ENCODE data around the gene RGS13.
A peak's percentile ranks its signal among the peaks of the same experiment; 100 is the strongest.

Gene RGS13, protein sequence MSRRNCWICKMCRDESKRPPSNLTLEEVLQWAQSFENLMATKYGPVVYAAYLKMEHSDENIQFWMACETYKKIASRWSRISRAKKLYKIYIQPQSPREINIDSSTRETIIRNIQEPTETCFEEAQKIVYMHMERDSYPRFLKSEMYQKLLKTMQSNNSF

DNA sequence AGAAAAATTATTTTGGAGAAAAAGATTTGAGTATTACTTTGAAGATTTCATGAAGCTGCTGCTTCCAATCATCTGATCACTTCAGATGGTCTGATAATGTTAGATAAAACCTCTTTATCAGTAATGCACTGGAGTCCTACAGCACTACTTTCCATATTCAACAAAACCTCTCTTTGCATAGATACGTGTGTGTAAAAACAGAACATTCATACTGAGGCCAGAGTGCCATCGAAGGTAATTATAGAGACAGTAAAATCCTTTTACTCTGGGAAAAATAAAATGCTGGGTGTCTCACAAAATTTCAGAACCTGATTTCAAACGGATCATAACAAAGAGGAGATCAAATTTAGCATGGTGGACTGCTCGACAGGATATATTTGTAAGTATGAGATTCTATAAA, at the start of gene RGS13:
RGS13 (plus strand) TSS at position 209 of the 400 bp plus-strand sequence. CDS start 8,188 bp downstream, outside the sequence.
- no peak for DNase-seq (ENCODE audit: extremely low read depth in 1 of 2, low read depth in 1 of 2)

DNA sequence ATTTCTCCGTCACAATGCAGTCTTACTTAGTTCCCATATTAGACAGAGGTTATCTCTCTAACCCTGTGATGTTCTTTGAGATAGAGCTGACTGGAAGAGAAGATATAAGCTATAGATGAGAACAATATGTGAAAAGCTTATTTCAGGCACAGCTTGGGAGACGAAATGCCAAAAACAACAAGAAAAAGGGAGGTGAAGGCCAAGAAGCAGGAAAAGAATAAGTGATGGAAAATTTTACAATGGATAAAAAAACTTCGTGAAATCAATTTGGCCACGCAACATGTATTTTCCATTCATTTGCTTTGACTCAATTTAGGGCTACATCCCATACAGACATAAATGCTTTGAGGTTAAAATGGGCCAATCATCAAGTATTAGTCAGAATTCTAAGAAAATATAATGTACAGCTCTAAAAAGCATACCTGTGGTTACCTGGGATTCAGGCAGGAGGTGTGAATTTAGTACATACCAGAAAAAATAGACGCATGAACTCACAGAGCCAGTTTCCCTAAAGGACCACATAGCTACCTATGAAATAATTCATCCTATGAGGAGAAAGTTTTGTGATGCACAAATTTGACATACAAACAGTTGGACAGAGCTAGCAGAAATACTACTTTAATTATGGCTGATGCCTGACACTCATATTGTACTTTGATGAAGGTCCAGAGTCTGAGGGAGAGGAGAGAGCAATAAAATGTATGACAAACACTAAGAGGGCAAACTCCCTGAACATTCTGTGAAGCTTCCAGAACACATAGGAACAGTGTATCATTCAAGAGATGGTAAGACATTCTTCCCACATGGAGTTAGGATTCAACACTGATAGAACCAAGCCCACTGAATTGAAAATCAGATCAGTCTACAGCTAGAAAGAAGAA, 48.3 kb upstream of the RGS13 start:
- no peak for DNase-seq (ENCODE audit: extremely low read depth in 1 of 2, low read depth in 1 of 2)

DNA sequence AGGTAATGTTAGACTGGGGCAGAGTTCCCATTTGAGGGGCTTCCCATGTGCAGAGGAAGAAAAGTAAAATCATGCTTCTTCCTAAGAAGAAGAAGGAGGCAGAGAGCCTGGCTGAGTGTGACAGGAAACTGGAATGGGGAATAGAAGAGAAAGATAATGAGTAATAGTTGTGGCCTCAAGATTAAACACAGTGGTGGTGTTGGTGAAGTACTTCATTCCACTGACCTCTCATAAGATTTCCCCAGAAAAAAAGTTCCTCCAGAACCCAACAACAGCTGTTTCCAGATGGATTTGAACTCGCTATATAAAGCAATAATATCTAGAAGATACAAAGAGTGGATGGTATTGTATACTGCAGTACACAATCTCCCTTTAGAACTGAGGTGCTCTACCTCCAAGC, 47.4 kb upstream of the RGS13 start:
- DNase-seq (ENCODE audit: extremely low read depth in 1 of 2, low read depth in 1 of 2): no peak

DNA sequence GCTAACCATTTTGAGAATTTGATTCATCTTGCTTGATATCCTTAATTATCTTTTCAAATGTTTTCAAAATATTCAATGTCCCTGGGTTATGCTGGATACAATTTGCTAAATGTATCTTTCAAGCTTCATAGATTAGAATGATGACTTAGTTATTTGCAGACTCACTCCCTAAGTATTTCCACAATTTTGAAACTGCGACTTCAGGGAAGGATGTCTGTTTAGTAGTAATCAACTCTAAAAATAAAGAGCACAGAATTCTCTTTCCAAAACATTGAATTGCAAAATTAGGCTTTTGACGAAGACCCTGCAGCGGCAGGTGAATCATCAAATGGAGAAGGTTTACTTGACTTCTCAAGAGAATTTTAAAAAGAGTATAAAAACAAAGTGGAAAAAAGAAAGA, 46.1 kb upstream of the RGS13 start:
- no peak for DNase-seq (ENCODE audit: extremely low read depth in 1 of 2, low read depth in 1 of 2)

DNA sequence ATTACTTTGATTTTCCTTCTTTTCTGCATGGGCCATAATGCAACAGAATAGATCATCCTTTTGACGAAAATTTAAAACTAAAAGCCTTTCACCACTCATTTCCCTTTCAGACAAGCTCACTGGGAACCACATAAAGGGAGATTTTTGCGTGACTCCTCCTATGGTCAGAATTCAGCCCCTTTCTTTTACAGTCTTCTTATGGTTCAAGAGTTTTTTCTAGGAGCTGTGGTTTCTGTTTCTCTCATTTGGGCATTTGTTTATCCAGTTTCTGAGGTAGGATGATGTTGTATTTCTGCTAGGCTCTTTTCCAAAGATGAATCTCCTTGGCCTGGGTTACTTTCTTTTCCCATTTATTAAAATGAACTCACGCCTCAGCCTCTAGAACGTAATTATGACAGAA, 43.4 kb upstream of the RGS13 start:
- DNase-seq (ENCODE audit: extremely low read depth in 1 of 2, low read depth in 1 of 2): no peak

DNA sequence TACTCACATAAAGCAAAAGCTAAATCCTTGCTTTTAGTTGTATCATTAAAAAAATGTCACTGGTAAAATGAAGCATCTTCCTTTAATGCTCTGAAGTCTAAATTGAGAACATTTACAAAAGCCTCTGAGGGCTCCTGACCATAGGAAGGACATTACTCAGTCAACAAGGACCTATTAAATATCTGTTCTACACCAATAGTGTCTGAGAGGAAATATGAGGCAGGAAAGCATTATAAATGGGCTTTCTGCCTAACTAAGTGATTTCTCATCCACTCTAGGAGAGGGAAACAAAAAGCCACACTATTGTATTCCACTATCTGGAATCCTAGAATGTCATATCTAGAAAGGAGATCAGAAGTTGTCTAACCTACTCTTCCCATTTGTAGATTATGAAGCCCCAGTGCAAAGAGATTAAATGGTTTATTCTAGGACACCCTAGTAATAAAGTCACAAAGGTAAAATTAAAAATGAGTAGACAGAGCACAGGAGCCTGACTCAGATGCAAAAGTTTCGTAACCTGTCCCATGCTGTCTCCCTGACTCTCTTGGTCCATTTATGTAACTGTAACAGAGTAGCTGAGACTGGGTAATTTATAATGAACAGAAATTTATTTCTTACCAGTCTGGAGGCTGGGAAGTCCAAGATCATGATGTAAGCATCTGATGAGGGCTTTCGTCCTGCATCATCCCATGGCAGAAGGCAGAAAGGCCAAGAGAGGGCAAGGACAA, 42.8 kb upstream of the RGS13 start:
- DNase-seq (ENCODE audit: extremely low read depth in 1 of 2, low read depth in 1 of 2): no peak

DNA sequence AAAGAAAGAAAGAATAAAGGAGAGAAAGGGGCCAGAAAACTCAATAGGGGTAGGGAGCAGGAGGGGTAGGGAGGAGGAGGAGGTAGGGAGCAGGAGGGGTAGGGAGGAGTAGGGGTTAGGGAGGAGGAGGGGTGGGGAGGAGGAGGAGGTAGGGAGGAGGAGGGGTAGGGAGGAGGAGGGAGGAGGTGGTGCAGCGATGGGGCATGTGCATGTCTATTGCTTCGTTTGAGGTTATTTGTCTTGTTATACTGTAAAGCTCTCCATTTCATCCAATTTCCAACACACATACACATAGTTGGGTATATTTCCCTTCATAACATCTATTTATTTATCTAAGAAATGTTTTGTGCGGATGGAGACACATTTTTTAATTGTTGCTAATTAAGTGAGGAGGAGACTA, 40.6 kb upstream of the RGS13 start:
- no peak for DNase-seq (ENCODE audit: extremely low read depth in 1 of 2, low read depth in 1 of 2)

DNA sequence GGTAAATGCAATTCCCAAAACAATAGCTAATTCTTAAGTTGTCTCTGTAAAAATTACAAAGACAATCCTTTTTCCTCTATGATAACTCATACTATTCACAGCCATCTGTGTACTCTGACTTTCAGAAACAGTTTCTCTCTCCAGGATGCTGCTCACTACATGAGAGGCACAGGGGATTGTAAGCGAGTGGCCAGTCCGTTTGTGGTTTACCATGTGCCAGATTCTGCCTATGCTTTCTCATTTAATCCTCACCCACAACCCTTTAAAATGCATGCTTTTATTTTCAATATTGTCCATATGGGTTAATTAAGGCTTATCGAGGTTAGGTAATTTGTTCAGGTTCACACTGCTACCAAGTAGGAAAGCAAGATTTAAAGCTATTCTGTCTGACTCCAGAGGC, 37.4 kb upstream of the RGS13 start:
- DNase-seq (ENCODE audit: extremely low read depth in 1 of 2, low read depth in 1 of 2): no peak

DNA sequence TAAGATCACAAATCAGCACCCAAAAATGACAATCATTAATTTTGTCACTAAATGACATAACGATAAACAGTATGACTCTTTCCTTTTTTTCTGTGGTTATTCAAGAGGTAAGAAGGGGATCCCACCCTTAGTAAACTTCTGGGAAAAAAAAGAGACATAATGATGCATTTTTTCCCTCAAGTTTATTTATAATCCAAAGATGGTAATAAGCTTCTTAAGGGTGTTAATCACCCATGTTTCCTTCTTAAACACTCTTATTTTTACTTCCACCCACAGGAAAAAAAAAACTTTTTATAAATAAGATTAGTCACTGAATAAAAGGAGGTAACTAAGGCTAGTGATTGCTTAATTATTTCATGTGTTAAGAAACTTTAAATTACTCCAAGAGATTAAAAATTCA, 35.7 kb upstream of the RGS13 start:
- DNase-seq (ENCODE audit: extremely low read depth in 1 of 2, low read depth in 1 of 2): no peak

DNA sequence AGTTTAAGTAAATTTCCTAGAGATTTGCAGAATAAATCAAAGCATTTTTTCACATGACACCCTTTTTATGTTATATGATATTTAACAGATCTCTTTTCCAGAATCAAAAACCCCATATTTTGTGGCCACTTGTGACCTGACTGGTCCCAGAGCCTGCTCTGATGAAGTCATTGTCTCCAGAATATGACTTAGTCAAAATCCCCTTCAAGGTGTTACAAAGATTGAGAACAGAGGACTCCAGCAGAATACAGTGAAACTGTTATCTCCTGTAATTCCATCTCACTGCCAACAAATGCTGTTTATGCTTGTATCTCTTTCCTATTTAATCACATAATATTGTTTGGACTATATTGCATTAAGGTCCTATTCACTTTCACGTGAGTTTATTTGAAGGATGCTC, 34.8 kb upstream of the RGS13 start:
- DNase-seq (ENCODE audit: extremely low read depth in 1 of 2, low read depth in 1 of 2): no peak

DNA sequence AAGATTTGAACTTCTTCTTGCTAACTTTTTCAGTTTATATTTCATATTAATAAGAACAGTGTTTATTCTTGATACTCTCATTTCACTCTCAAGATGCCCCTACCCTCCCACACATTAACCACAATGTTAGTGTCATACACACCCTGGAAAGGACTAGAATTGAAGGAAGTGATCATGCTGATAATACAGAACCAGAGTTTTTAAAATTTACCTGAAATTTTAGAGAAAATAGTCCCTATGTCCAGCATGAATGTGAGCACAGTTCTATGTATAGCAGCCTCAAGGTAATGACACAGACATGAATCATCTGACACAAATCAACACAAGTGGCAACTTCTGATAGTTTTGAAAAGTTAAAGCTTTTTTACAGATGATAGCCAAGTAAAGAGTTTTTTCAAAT, 34.4 kb upstream of the RGS13 start:
- DNase-seq (ENCODE audit: extremely low read depth in 1 of 2, low read depth in 1 of 2): no peak

DNA sequence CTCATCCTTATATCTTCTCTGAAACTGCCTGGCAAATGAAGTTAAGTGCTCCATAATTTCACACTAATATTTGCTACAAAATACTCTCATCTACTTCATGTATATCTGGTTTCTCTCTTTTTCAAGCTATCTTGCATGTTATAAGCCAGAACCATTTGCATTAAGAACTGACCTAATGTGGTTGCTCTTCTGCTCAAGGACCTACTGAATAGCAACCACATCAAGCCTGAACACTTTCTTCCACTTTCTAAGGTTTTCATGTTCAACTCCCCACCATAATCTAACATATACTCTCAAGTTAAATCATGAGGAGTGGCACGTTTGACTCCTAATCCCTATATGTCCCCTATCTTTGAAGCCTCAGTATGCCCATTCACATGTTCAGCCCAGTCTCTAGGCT, 33.2 kb upstream of the RGS13 start:
- no peak for DNase-seq (ENCODE audit: extremely low read depth in 1 of 2, low read depth in 1 of 2)

DNA sequence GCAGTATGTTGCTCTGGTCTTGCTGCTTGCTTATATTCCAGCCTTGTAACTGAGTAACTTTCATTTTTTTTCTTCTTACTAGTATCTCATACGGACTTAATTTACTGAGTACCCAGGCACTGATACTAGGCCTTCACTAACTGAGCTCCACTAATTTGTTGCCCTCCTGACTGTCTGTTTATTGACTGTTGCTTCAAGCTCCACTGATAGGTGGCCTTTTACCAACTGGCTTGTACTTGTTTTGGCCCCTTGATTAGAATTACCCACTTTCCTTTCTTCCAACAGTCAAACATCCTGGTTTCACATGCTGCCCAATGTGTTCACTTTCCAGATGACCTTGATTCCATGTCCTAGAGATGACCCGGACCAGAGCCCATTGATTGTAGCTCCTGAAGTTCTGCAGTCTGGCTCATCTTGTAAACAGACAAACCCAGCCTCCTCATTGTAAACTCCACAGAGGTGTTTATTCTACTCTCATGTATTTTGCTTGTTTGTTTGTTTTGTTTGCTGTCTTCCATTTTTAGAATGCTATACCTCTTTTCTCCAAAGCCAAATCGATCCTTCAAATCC, 32.6 kb upstream of the RGS13 start:
- no peak for DNase-seq (ENCODE audit: extremely low read depth in 1 of 2, low read depth in 1 of 2)

DNA sequence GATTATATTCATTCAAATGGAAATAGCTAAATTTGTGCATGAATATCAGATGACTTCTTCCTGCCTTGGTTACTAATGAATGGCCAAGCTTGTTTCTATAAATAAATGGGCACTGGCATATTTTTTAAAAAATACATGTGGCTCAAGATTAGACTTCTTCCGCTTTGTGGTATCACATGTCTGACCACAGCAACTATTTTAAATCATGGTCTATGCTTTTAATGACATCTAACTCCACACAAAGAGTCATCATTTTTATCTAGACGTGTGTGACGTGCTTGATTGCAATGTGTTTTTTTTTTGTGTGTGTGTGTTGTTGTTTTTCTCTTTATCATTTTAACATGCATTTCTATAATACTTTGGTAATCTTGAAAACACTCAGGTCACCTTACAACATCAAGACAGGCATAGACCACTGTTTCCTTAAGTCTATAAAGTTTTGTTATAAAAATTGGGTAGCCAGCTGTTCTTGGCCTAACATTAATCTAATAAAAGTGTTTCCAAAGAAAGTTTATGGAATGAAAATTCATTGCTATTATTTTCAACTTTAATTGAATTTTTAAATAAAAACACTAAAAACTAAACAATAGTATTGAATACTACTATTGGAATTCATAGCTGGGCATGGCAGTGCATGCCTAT, 30.8 kb upstream of the RGS13 start:
- no peak for DNase-seq (ENCODE audit: extremely low read depth in 1 of 2, low read depth in 1 of 2)

DNA sequence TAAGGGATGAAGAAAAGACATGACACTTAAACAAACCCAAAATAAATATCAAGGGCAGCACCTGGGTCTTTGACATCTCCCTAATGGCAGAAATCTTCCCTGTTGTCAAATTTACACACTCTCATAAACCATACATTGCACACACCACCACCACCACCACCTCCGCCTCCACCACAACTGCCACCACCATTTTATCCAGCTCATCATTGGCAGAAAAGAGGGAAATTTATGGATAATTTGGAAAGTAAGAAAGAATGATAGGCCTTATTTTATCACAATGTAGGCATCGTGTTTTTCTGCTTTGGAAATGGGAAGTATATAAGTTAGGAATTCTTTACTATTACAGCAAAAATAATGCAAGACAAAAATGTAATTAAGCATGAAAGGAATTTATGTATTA, 27.3 kb upstream of the RGS13 start:
- DNase-seq (ENCODE audit: extremely low read depth in 1 of 2, low read depth in 1 of 2): no peak

DNA sequence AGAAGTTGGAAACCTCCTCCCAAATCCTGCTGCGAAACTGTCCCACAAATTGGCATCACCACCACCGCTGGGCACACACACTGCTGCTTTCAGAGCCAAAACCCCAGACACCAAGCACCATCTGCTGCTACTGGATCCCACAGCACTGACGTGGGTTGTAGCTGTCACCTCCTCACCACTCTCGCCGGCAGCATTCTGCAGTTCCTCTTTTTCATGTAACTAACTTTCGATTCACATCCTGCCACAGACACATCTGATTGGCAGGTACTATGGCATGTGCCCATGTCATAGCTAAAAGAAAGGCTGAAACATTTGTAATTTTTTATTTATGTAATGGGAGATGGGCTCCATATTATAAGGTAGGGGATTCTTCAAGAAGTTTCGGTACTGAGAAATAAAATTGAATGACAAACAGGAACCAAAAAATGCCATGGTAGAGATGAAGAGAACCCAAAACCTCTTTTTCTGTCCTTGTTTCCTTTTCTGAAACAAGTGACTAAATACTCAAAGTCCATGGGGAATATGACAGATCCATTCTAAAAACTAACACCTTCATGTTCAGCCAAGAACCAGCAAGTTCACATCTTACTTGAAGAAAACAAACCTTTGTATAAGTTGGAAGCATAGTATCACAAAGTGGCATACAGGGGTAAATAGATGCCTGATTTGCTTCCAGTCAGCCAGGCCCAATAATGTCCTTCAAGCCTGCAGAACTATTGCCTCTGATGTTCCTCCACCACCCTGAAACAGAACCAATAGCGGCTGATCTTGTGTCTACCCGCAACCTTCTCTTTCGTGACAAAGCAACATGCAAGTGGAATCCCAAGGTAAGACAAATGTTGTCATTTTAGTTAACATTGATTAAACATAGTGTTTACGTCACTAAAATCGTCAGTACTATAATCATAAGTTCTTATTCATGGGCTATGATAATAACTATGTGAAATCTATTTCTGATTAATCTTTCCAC, 26.6 kb upstream of the RGS13 start:
- peak; percentile 16 to 29 for DNase-seq (ENCODE audit: extremely low read depth in 1 of 2, low read depth in 1 of 2)

DNA sequence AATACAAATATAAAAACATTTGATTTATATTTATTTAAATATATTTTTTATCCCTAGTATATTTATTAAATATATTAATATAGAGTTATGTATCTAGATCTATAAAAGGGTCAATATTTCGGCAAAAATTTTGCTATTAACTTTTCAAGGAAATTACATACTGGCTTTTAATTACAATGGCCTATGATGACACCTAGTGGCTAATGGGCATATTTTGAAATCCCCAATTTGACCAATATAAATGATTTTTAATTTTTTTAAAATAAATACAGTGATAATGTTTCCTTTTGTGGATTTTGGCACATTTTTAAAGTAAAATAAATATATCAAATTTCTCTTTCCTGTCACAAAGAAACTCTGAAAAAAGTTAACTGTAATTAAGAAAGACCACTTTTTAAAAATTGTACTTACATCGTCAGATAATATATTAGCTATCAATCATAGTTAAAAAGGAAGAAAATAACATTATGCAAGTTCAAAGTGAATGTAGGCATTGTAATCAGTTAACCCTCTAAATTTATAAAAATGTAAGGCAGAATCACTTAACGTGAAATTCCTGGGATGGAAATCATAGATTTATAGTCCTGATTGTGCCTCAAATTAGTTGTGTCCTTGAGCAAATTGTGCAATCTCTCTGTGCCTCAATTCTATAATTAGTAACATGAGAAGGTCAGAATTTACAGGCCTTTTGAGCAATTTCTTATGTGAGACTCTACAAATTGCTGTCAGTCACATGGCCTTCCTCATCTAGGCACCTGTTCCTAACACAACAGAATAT, 25.6 kb upstream of the RGS13 start:
- DNase-seq (ENCODE audit: extremely low read depth in 1 of 2, low read depth in 1 of 2): no peak

DNA sequence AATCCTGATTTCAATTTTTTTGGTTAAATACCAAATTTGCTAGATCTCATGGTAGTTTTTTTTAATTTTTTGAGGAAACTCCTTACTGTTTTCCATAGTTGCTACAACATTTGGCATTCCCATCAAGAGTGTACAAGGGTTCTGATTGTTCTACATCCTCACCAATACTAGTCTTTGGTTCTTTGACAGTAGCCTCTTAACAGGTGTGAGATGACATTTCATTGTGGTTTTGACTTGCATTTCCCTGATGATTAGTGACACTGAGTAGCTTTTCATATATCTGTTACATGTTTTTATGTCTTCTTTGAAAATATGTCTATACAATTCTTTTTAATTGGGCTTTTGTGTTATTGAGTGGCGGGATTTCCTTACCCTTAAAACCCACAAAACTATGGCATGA, 20.9 kb upstream of the RGS13 start:
- DNase-seq (ENCODE audit: extremely low read depth in 1 of 2, low read depth in 1 of 2): no peak

DNA sequence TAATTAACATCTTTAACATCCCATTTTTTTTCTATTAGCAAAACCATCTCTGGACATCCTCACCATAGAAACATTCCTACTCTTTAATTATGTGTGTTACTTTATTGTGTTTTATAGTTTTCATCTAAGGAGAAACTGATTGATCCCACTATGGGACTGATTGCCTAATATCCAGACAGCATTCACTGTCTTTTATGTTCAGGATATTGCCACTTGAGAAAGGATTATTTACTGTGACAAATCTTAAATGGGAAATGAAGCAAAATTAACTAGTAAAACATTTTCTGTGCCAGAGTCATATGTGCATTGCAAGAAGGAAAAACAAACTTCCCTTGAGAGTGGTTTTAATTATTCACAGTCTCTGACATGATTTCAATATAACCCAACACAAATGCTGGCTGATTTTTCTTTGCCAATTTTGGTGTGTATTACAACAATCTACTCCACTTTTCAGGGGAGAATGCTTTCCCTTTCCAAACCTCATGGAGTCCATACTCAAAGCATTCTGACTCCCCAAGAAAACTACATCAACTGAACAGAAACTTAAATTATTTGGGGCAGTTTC, 15.8 kb upstream of the RGS13 start:
- DNase-seq (ENCODE audit: extremely low read depth in 1 of 2, low read depth in 1 of 2): no peak
